T follicular helper cell (primary cell): ENCODE results near the gene ICE2.

Experiments used
- DNase-seq: peaks from one replicate; pipeline ENCODE4 v3.0.0-alpha.2; 2020; ENCODE audit warnings: low read depth

Gene ICE2

DNA sequence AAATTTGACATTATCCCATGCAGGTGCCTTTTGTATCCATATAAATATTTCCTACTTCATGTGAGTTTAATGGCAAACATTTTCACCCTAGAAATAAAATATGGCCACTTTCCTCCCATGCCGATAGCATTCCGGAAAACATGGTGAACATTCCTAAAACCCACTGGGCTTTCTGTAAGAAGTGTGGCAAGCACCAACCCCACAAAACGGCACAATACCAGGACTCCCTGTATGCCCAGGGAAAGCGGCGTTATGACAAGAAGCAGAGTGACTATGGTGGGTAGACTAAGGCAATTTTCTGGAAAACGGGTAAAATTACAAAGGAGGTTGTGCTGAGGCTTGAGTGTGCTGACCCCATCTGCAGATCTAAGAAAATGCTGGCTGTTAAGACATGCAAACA lies 88.7 kb downstream of the ICE2 start:
- DNase-seq: no peak

DNA sequence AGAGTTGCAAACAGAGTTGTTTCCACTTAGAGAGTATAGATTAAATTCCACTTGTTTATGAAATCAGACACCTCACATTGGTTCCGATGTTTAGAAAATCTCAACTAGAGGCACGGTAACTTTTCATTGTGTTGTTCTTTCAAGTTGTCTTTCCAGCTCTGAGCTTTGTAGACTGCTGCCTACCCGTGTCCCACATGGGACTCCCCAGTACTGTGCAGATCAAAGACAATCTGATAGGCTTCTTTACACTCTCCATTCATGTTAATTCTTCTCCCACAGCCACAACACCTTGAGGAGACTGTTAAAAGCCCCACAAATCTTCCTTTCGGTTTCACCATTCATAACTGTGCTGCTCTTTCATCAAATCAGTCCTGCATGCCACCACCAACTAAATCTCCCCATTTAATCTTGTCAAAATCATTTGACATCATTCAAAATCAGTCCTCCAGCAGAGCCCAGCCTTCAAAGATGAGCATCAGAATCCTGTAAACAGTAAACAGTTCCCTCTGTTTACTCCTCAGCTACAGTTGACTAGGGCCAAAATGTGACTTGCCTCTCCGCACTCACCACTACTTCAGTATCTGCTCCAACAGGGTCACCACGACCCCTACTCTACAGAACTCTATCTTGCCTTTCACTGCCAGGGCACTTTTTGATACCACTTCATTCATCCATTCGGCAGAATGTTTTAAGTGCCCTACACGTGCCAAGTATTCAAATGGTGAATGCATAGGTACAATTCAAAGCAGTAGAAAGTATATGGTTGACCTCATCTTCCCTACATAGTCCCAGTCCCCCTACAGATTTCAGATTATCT lies 89.5 kb downstream of the ICE2 start:
- DNase-seq: no peak

- no peak for DNase-seq
Measured at GRCh38 chr15:60387321-60387720, 91.6 kb downstream of the ICE2 start.

DNA sequence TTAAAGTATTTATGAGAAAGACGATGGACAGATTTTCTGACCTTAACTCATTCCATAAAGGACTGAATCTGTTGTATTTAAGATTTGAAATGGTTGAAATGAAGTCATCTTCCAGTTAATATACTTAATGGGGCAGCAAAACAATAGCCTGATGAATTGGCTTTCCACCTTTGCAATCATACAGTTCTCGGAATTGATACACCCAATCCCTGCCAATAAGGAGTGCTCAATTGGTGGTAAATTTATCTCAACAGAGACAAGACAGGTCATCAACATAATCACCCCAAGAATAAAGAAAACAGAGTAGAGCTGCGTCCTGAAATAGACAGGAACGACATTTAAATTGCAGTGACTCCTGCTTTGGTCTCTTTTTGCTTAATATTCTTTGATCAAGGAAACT lies 92.3 kb downstream of the ICE2 start:
- DNase-seq: no peak

GRCh38 chr15:60385620-60386552 lies 93.1 kb downstream of the ICE2 start:
- DNase-seq: no peak

DNA sequence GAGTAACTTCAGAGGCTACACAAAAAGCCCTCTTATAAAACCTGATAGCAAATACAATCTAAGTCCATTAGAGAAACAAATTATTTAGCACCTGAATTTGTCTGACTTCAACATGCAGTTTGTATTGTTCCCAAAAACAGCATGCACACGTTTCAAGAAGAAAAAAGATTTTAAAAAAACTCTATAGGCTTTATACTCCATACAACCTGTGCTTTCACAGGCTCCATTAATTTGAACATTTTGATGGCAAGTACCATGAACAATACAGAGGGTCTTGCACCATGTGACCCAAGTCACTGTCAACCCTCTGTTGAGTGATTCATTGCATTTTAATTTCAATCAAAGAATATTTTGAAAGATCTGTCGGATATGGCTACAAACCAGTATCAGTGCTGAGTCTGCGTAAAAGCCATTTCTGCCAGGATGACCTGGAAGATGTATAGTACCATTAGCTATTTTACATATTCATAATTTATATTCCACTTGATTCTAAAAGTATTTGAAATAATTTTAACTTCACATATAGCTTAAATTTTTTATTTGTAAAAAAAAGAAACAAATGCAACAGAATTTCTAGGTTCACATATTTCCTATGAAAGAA lies 94.3 kb downstream of the ICE2 start:
- no peak for DNase-seq

- no peak for DNase-seq
Measured at GRCh38 chr15:60384053-60384452, 94.9 kb downstream of the ICE2 start.

DNA sequence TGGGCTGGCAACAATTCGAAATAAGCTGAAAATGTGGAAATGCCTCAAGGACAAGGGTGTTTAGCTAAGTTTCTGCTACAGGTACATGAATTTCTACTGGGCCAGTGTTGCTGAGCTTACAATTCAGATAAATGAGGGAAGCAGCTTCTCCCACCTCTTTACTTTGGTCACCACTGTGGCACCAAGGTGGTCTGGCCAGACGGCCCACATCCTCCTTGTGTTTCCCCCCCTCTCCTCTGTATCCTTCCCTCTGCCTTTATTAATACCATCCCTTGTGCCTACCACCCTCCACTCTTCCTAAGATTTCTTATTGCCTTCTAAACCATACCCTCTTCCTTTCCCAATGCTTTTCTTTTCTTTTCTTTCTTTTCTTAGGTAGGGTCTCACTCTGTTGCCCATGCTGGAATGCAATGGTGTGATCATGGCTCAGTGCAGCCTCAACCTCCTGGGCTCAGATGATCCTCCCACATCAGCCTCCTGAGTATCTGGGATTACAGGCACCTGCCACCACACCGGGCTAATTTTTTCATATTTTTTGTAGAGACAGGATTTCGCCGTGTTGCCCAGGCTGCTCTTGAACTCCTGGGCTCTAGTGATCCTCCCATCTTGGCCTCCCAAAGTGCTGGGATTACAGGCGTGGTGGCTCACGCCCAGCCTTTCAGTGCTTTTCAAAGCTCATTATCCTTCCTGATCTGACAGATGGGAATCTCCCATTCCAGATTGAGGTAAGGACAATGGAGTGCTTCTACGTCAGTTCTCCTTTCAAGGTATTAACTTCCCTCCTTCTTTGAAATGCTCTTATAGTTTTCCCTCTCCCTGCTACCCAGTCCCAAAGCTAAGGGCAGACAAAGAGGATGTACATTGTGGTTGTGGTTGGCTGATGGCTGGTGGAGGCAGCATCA lies 95.9 kb downstream of the ICE2 start:
- DNase-seq: no peak

DNA sequence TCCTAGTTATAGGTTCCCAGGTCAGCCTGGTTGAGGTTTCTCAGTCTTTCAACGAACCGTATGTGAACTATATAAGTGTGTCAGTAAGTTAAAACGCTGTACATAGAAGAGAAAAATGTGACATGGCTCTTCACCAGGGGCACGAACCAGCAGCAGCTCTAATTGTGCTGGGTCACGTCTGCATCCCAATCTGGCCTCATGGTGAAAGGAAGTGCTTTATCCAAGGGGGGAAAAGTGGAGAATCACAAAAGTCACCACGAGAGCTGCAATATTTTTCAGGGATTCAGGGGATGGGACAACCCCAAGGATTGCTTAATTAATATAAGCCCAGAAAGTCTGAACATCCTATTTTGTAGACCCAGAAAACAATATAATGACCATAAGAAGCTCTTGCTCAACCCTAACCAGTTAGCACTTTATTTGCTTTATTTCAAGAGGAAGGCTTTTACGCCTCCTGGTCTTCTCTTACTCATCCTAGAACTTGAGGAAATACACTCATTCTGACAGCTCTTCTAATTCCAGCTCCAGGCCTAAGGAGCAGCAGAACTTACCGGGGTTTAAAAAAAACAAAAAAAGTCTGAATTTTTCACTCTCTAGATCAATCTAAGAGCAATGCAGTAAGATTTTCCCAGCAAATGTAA lies 97.7 kb downstream of the ICE2 start:
- no peak for DNase-seq

GRCh38 chr15:60379525-60380274 lies 99.2 kb downstream of the ICE2 start:
- no peak for DNase-seq

DNA sequence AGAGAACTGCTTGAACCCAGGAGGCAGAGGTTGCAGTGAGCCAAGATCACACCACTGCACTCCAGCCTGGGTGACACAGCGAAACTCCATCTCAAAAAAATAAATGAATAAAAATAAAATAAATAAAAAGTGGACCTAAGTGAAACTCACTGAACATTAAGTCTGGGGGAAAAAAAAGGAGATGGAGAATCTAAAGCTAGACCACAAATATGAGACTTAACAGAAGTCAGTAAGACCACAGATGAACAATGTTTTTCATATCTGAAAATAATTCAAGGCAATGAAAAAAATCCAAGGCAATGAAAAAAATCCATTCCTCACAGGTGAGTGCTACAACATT lies 99.8 kb downstream of the ICE2 start:
- DNase-seq: no peak

- DNase-seq: no peak
Measured at GRCh38 chr15:60376677-60377095, 102.3 kb downstream of the ICE2 start.

- no peak for DNase-seq
Measured at GRCh38 chr15:60375306-60375705, 103.6 kb downstream of the ICE2 start.

DNA sequence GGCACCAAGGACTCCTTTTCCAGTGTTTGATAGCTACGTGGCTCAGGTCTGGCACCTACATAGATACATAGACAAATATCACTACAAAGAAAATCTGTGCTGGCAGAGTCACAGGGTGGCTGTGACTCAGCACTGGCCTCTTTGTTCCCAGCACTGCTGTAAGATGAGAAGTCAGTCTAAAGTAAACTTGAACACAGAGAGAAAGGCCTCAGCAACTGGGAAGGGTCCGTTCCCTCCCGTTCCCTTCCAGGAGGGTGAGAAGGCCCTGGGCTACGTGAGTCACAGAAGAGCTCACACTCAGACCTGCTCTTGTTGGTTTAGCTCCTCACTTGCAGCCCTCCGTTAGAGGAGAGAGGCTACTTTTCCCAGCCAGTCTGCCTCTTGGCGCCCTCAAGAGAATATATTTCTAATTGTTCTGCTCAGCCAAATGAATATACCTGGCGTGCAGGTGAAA lies 104.3 kb downstream of the ICE2 start:
- DNase-seq: no peak

DNA sequence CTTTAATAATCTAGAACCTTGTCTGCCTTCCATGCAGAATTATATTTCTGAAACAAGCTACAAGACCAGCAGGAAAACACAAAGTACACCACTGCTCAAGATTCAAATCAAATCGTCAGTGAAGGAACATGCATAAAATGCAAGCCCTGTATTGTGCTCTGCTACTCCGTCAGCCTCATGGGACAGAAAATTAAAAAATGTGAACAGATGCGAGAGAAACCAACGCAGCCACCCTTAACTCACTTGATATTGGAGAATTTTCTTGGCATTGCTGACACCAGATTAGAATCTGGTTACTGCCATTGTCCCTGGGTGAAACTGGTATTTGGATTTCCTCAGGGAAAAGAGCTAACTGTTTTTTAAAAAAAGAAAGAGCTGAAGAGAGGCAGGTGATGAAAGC lies 104.7 kb downstream of the ICE2 start:
- no peak for DNase-seq

- no peak for DNase-seq
Measured at GRCh38 chr15:60373745-60374144, 105.2 kb downstream of the ICE2 start.

GRCh38 chr15:60373327-60373726 lies 105.6 kb downstream of the ICE2 start:
- DNase-seq: no peak

DNA sequence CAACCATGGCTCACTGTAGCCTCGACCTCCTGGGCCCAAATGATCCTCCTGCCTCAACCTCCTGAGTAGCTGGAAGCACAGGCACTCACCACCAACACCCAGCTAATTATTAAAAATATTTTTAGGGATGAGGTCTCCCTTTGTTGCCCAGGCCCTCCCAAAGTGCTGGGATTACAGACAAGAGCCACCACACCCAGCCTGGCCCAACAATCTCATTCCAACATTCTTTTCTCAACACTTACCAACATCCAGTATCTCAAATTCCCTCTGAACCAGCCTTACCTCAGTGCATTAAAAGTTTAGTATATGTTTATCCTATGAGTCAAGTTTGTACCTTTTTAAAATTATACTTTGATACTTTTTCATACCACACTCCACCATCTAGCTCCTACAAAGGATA lies 106.2 kb downstream of the ICE2 start:
- DNase-seq: no peak

- no peak for DNase-seq
Measured at GRCh38 chr15:60372227-60372626, 106.7 kb downstream of the ICE2 start.
